ENCODE measurements around the gene DNASE1L3. TPM values are rescaled to one million over a fixed set of nuclear protein-coding genes. Genes with fewer than 3 reads are reported as not detected.

Gene DNASE1L3
- total RNA-seq (2022; extraction: Qiagen RNA extraction; ENCODE audit: low read depth): 0.35 TPM in 1 of 5 replicates, not detected in the others

GRCh38 chr3:58210761-58211460 is at the start of gene DNASE1L3:
Gene DNASE1L3, minus strand, starts transcription at chr3:58210972. Its CDS starts 66 bp downstream, at chr3:58210906.

GRCh38 chr3:58237238-58237940 is 26.6 kb upstream of the DNASE1L3 start, which contains the start of gene ABHD6:
Gene ABHD6, plus strand, starts transcription at chr3:58237792. Its CDS starts 18,795 bp downstream, at chr3:58256587.

Other genes with a start within 250 kb of the DNASE1L3 start
- 370 to 404 TPM (median 383 TPM) in 5 replicates for gene FLNB, start 202.6 kb downstream of the DNASE1L3 start, total RNA-seq (2022; extraction: Qiagen RNA extraction; ENCODE audit: low read depth)
- gene ABHD6, start 26.8 kb upstream of the DNASE1L3 start, total RNA-seq (2022; extraction: Qiagen RNA extraction; ENCODE audit: low read depth): 9.4 to 12.3 TPM (median 11.4 TPM) in 5 replicates
- 9.8 to 12.3 TPM (median 10.1 TPM) in 5 replicates for gene RPP14, start 95.3 kb upstream of the DNASE1L3 start, total RNA-seq (2022; extraction: Qiagen RNA extraction; ENCODE audit: low read depth)
- gene HTD2, start 95.5 kb upstream of the DNASE1L3 start, total RNA-seq (2022; extraction: Qiagen RNA extraction; ENCODE audit: low read depth): 6.7 to 8.2 TPM (median 8.1 TPM) in 5 replicates
- gene PXK, start 121.9 kb upstream of the DNASE1L3 start, total RNA-seq (2022; extraction: Qiagen RNA extraction; ENCODE audit: low read depth): 4.9 to 6.7 TPM (median 6.3 TPM) in 5 replicates
- gene PDHB, start 222.9 kb upstream of the DNASE1L3 start, total RNA-seq (2022; extraction: Qiagen RNA extraction; ENCODE audit: low read depth): 56.4 to 64.2 TPM (median 59.9 TPM) in 5 replicates

All from A549 treated with GW870086 at 1 μM for 4 hours (cell line).